DOHH2 (cell line): ENCODE results near the gene ADK.

Source experiments
- H3F3A ChIP-seq: fragments of 200-600 bp; sonication (generic), shearing (Covaris generic); 2 replicates; pipeline ENCODE4 v1.6.0; 2016; ENCODE audit warnings: antibody characterized with exemption, mild to moderate bottlenecking; ENCODE audit not compliant: control insufficient read depth, insufficient read depth
- H3K27ac ChIP-seq: fragments of 200-600 bp; sonication (generic); 2 replicates; pipeline ENCODE4 v1.5.1; 2014; ENCODE audit warnings: low read depth, mild to moderate bottlenecking, low read length, moderate library complexity
- H3K27me3 ChIP-seq: fragments of 200-600 bp; sonication (generic); 2 replicates; pipeline ENCODE4 v1.6.1; 2014; ENCODE audit warnings: mild to moderate bottlenecking, low read length, mixed read lengths; ENCODE audit not compliant: control insufficient read depth
- H3K36me3 ChIP-seq: fragments of 200-600 bp; sonication (generic); 2 replicates; pipeline ENCODE4 v1.6.1; 2014; ENCODE audit warnings: mild to moderate bottlenecking, low read length, moderate library complexity, mixed read lengths; ENCODE audit not compliant: control insufficient read depth
- H3K4me1 ChIP-seq: fragments of 200-600 bp; sonication (generic); 2 replicates; pipeline ENCODE4 v1.6.1; 2014; ENCODE audit warnings: mild to moderate bottlenecking, low read length, mixed read lengths; ENCODE audit not compliant: control insufficient read depth
- H3K4me2 ChIP-seq: fragments of 200-600 bp; sonication (generic); 2 replicates; pipeline ENCODE4 v1.6.0; 2014; ENCODE audit warnings: mild to moderate bottlenecking, low read length, moderate library complexity
- H3K4me3 ChIP-seq: fragments of 200-600 bp; sonication (generic); 2 replicates; pipeline ENCODE4 v1.5.1; 2014; ENCODE audit warnings: mild to moderate bottlenecking, low read length, mixed read lengths
- H3K79me2 ChIP-seq: fragments of 200-600 bp; sonication (generic); 2 replicates; pipeline ENCODE4 v1.6.1; 2014; ENCODE audit warnings: mild to moderate bottlenecking, low read length, mixed read lengths; ENCODE audit not compliant: control insufficient read depth
- H3K9me2 ChIP-seq: fragments of 200-600 bp; sonication (generic); replicated peaks from 2 replicates; pipeline ENCODE4 v1.6.1; 2014; ENCODE audit warnings: mild to moderate bottlenecking, low read length, mixed read lengths; ENCODE audit not compliant: control insufficient read depth
- H3K9me3 ChIP-seq: fragments of 200-600 bp; sonication (generic); 2 replicates; pipeline ENCODE4 v1.6.1; 2014; ENCODE audit warnings: antibody characterized with exemption, low read length, mixed read lengths; ENCODE audit not compliant: control insufficient read depth, insufficient read depth
- H4K20me1 ChIP-seq: fragments of 200-600 bp; sonication (generic); 2 replicates; pipeline ENCODE4 v1.6.0; 2014; ENCODE audit warnings: low read depth, mild to moderate bottlenecking, antibody characterized with exemption, low read length, moderate library complexity; ENCODE audit not compliant: control insufficient read depth, insufficient read depth
- EZH2phosphoT487 ChIP-seq: fragments of 200-600 bp; sonication (generic); IDR thresholded peaks from 2 replicates; pipeline ENCODE4 v1.6.1; 2017; ENCODE audit warnings: borderline replicate concordance, mild to moderate bottlenecking, antibody characterized with exemption, low read length, moderate library complexity, mixed read lengths
- TF ChIP-seq, protein P1 (sequence below): fragments of 200-600 bp; sonication (generic); IDR thresholded peaks from one replicate; pipeline ENCODE4 v1.5.1; 2014; ENCODE audit warnings: antibody characterized with exemption, mild to moderate bottlenecking, low read depth, low read length; ENCODE audit not compliant: poor library complexity, severe bottlenecking

The ADK gene

GRCh38 chr10:74156919-74157289, 5.9 kb downstream of the ADK start:
- Histone ChIP-seq H3K27ac (no peak overlapping the region), H3F3A (0 out of 2 replicates have a peak, but pooled peaks cover 9% of the 10 kb centered on the region), H3K4me2 (no peak overlapping the region), H4K20me1 (no peaks in the 10 kb centered on the region), H3K27me3 (no peaks in the 10 kb centered on the region), H3K4me3 (no peak overlapping the region), H3K4me1 (peaks cover 19% of the 10 kb centered on the region), H3K36me3 (no peaks in the 10 kb centered on the region), H3K79me2 (peaks cover 49% of the 10 kb centered on the region), H3K9me2 (no peaks in the 10 kb centered on the region), H3K9me3 (no peaks in the 10 kb centered on the region)
- TF ChIP-seq, protein P1, sequence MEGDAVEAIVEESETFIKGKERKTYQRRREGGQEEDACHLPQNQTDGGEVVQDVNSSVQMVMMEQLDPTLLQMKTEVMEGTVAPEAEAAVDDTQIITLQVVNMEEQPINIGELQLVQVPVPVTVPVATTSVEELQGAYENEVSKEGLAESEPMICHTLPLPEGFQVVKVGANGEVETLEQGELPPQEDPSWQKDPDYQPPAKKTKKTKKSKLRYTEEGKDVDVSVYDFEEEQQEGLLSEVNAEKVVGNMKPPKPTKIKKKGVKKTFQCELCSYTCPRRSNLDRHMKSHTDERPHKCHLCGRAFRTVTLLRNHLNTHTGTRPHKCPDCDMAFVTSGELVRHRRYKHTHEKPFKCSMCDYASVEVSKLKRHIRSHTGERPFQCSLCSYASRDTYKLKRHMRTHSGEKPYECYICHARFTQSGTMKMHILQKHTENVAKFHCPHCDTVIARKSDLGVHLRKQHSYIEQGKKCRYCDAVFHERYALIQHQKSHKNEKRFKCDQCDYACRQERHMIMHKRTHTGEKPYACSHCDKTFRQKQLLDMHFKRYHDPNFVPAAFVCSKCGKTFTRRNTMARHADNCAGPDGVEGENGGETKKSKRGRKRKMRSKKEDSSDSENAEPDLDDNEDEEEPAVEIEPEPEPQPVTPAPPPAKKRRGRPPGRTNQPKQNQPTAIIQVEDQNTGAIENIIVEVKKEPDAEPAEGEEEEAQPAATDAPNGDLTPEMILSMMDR = no peak
- TF ChIP-seq EZH2phosphoT487 = no peak

DNA sequence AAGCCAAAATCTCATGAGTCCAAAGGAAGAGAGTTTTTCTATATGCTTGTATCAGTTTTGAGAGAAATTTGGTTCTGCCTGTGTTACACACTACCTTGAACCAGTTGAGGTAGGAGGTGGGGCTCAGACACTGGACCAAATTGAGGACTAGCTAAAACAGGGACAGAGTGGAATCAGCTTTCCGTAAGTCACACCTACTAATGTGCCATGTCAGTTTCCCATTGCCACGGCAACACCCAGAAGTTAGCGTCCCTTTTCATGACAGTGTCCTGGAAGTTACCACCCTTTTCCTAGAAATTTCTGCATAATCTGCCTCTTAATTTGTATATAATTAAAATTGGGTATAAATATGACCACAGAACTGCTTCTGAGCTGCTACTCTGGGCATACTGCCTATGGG, 9.0 kb downstream of the ADK start:
- Histone ChIP-seq H3K36me3 (no peaks in the 10 kb centered on the region), H3K4me1 (peaks cover 32% of the 10 kb centered on the region), H3F3A (peaks cover 17% of the 10 kb centered on the region), H3K79me2 (peaks cover 24% of the 10 kb centered on the region), H3K27ac (no peak overlapping the region), H3K9me2 (no peaks in the 10 kb centered on the region), H4K20me1 (peaks cover 9% of the 10 kb centered on the region; the same call in 1 of the 2 replicates), H3K4me2 (no peak overlapping the region), H3K27me3 (peaks cover 7% of the 10 kb centered on the region), H3K4me3 (no peak overlapping the region), H3K9me3 (no peaks in the 10 kb centered on the region)
- TF ChIP-seq EZH2phosphoT487 = no peak
- TF ChIP-seq, protein P1 = no peak

DNA sequence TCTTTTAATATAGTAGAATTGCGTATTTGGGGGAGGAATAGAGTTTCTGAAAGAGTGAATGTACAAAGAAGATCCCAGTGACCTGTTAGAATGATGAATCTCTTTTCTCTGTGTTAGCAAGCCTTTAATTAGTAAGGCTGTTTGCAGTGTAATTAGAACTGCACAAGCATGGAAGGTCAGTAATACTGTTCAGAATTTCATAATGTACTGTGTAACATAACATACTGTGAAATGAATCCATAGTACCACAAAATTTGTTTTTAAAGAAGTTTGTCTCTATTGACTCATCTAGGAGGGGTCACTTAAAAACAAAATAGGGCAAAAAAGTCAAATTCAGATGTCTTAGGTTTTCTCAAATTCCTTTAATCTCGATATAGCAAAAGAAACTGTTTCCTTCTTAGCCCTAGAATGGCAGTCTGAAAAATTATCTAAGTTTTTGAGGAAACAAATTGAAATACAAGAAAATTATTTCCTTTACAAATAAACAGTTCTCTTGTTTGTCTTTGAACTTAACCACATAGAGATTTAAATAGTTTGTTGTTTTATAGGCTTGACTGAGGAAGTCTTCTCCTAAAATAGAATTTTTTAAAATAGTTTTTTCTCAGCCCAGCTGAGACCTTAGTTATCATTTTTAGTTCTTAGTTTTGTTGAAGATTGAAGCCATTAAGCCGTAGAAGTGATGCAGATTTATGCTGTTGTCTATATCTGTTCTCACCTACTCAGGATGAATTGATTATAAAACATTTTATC, 12.5 kb downstream of the ADK start:
- Histone ChIP-seq H3K9me3 (no peaks in the 10 kb centered on the region), H3K4me2 (peak overlapping the region; percentile 66), H3K4me1 (peaks cover 58% of the 10 kb centered on the region), H3K27ac (peak overlapping the region; percentile 54), H3K36me3 (no peaks in the 10 kb centered on the region), H3F3A (peaks cover 21% of the 10 kb centered on the region), H3K4me3 (peak overlapping the region; percentile 35), H4K20me1 (peaks cover 21% of the 10 kb centered on the region; the same call in 1 of the 2 replicates), H3K79me2 (peaks cover 11% of the 10 kb centered on the region), H3K27me3 (peaks cover 27% of the 10 kb centered on the region), H3K9me2 (no peaks in the 10 kb centered on the region)
- TF ChIP-seq EZH2phosphoT487 = no peak
- TF ChIP-seq, protein P1 = no peak
